NCI-H345 treated with DMSO at 0.1 percent for 48 hours (cell line): ENCODE measurements around the gene ARHGAP8.
"Not testable (repeated sequence)": the region's sequence is repeated elsewhere in the genome, so short reads cannot be mapped to it uniquely, and the experiment has no call there.

Experiments
- DNase-seq: peaks from one replicate; lab custom pipeline; 2025; ENCODE audit not compliant: unreplicated experiment; lab: John Stamatoyannopoulos, UW

The ARHGAP8 gene

GRCh38 chr22:44738347-44738715, 14.0 kb upstream of the ARHGAP8 start:
- no peak for DNase-seq

DNA sequence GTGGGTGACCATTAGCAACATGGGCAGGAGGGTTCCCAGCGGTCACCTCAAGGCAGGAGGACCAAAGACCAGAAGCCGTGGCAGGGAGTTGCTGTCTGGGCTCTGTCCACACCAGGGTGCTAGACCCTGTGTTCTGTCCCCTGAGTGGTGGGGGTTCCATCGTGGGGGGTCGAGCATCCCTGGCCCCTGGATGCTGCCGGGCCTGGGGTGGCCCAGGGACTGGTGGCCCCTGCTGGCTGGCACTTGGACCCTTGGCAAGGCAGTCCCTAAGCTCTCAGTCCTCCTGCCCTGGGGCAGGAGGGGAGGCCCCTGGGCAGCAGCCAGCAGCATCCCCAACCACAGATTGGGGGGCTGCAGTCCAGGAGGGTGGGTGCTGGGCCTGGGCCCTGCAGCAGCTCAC, 13.4 kb upstream of the ARHGAP8 start:
- DNase-seq, result no peak

GRCh38 chr22:44739666-44740065, 12.7 kb upstream of the ARHGAP8 start:
- not testable (repeated sequence) for DNase-seq

DNA sequence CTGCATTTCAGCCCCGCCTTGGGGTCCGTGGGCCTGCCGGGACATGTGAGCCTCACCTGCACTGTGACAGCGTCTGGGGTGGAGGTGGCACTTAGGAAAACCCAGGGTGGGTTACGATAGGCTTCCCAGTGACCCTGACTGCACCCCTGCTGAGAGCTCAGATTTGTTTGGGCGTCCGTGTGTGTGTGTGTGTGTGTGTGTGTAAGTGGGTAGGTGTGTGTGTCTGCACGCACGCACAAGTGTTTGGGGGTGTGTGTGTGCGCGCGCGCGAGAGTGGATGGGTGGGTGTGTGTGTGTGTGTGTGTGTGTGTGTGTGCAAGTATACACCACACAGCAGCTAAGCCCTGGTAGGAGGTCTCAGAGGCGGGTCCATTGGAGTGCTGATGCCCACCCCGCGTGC, 12.1 kb upstream of the ARHGAP8 start:
- no peak for DNase-seq

DNA sequence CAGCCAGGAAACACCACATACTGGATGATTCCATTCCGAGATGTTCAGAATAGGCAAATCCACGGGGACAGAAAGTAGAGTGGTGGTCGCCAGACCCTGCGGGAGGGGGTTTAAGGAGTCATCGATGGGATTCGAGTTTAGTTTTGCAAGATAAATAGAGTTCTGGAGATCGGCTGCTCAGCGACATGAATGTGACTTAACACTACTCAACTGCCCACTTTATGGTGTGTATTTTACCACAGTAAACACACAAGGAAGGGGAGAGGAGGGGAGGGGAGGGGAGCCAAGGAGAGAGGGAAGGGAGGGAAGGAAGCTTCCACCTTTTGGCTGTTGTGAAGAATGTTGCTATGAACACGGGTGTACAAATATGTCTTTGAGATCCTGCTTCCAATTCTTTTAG, 10.4 kb upstream of the ARHGAP8 start:
- DNase-seq, result no peak

GRCh38 chr22:44743247-44743646, 9.1 kb upstream of the ARHGAP8 start:
- DNase-seq, result no peak

DNA sequence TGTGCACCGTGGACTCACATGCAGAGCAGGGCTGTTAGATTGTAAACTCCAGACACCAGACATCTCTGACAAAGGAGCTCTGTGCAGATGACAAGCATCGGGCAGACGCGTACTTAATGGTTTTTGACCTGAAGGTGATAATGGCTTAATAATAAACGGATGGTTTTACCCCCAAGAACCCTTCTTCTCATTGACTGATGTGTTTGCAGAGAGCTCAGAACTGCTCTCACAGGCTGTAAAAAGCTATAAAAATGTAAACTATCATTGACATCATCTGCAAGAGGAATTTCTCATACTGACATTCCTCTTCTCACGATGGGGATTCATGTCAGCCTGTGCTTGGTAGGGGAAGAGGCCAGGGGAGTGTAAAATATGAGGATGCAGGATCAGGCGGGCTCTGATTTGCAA, 8.6 kb upstream of the ARHGAP8 start:
- DNase-seq, result no peak

GRCh38 chr22:44745853-44746789, 6.3 kb upstream of the ARHGAP8 start:
- DNase-seq, result no peak

DNA sequence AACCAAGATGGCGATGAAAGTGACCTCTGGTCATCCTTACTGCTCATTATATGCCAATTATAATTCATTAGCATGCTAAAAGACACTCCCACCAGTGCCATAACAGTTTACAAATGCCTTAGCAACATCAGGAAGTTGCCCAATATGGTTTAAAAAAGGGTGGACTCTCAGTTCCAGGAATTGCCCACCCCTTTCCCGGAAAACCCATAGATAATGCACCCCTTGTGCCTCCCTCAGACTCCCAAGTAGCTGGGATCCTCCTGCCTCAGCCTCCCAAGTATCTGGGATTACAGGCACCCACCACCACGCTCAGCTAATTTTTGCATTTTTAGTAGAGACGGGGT, 4.6 kb upstream of the ARHGAP8 start:
- not testable (repeated sequence) for DNase-seq

DNA sequence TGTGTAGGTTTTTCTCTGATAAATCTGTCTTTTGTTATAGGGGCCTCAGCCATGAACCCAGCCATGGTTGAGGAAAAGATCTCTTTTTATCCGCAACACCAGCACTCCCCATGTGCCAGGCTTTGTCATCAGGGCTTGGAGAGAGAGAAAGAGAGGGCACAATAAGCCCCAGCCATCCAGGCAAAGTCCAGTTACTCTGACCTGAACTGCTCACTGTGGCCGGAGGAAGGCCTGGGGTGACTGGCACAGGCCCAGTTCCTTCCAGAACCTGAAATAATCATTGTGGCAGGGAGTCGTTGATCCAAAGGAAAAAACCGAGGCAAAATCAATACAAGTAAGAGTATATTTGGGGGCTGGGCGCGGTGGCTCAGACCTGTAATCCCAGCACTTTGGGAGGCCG, 3.9 kb upstream of the ARHGAP8 start:
- no peak for DNase-seq

DNA sequence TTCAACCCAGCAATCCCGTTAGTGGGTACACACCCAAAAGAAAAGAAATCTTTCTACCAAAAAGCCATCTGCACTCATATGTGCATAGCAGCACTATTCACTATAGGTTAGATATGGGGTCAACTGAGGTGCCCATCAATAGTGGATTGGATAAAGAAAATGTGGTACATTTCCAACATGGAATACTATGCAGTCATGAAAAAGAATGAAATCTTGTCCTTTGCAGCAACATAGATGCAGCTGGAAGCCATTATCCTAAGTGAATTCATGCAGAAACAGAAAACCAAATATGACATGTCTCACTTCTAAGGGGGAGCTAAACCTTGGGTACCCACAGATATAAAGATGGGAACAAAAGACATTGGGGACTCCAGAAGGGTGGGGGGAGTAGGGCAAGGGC, 1.9 kb upstream of the ARHGAP8 start:
- no peak for DNase-seq

GRCh38 chr22:44753189-44754042, 1.0 kb downstream of the ARHGAP8 start:
- no peak for DNase-seq

GRCh38 chr22:44754998-44755397, 2.6 kb downstream of the ARHGAP8 start:
- DNase-seq, result no peak

GRCh38 chr22:44755417-44755816, 3.0 kb downstream of the ARHGAP8 start:
- no peak for DNase-seq

DNA sequence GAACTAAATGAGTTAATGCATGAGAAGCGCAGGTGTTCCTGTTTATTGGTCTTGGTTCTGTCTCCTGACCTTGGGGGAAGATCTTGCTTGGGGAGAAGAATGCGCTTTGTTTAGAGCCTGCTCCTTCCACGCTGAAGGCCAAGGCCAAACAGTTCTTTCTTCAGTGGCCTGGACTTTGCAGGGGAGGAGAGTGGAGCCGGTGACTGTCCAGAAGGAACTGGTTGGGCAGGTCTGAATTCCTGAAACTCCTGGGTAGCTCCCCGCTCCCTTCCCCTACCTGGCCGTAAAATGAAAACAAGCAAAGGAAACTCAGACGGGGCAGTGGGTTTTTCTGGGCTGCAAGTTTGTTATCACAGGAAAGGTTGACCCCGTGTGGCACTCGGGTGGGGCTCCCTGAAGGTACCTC, 3.6 kb downstream of the ARHGAP8 start:
- DNase-seq, result no peak

- no peak for DNase-seq
Measured at GRCh38 chr22:44758344-44758973, 6.1 kb downstream of the ARHGAP8 start.

DNA sequence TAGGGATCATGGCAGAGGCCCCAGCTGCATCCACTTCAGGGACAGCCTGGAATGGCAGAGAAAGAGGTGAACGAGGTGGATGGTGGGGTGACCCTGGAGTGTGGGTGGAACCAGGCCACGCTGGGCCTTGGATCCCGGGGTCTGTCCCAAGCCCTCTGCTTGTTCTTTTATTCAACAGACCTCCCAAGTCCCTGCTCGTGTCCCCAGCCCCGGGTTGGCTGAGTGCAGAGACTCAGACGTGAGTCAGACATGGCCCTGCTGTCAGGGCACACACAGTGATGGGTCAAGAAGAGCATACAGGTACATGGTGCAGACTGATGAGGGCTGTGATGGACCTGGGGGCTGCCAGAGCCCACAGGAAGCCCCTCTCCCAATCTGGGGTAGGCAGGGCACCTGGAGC, 6.6 kb downstream of the ARHGAP8 start:
- no peak for DNase-seq

DNA sequence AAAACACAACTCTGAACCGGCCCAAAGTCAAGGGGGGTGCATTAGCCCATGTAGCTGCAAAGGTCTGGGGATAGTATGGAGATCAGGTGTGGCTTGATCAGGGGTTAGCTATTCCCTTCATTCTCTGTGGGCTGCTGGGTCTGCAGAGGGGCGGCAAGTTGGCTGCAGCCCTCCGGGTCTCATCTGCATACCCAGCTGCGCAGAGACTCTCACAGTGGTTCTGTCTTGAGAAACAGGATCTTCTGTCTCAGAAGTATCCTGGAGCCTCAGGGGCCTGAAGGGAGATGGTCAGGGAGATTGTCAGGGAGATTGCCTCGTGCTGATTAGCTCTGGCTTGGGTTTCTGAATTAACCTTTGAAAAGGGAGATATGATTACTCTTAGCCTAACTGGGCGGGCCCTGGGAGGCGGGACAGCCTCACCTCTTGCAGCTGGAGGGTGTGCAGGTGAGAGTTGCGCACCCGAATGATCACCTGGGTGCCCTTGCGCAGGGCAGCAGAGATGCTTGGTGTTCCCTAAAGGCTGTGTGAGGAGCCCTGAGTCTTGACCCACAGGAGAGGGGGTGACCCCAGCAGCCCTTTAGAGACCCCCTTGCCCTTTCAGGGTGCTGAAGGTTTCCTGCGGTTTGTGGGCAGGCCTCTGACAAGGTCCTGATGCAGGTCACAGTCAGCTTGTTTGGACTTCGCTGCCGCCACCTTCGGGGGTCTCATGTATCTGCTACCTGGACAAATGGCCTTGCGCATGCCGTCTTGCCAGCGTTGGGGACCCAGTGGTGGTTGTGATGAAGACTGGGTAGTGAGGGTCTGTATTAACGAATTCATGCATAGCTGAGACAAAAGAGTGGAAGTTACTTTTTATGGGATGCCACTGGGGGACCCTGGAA, 7.3 kb downstream of the ARHGAP8 start:
- DNase-seq, result no peak

- no peak for DNase-seq
Measured at GRCh38 chr22:44760476-44760875, 8.1 kb downstream of the ARHGAP8 start.

GRCh38 chr22:44761025-44761424, 8.7 kb downstream of the ARHGAP8 start:
- DNase-seq, result no peak

DNA sequence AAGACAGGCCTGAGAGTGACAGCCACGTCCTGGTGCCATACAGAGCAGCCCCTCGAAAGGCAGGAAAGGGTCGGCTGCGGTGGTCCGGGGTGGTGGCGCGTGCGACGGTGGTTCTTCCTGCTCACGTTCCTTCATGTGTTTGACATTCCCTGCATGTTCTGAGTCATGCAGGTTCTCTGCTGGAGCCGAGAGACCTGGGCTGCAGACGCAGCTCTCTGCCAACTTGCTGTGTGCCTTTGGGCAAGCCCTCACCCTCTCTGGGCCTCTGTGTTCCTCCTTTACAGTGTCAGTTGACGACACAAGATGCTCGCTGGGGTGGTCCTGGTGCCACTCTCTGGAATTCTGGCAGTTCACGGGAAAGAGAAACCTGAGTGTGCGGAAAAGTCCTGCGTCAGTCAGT, 12.0 kb downstream of the ARHGAP8 start:
- DNase-seq, result no peak
